Measurements from ENCODE around the gene NDUFC1. TPM values are rescaled to one million over a fixed set of nuclear protein-coding genes. Genes with fewer than 3 reads are reported as not detected.

The NDUFC1 gene
- total and polyA plus RNA-seq, 4 donors = 12.4 to 192 (median 50.8) TPM

GRCh38 chr4:139241086-139241783 lies 61.0 kb downstream of the NDUFC1 start:
- TF ChIP-seq RXRA (IDR thresholded peaks at IDR 0.05) (peak; percentile 29 to 37), NR2F2 (IDR thresholded peaks at IDR 0.05) (no peak), HNF4A (conservative IDR thresholded peaks at IDR 0.05) (peak; percentile 63 to 74), YY1 (IDR thresholded peaks at IDR 0.05) (peak; percentile 74), EGR1 (IDR thresholded peaks at IDR 0.05; ENCODE audit: low read depth in 2 of 2) (no peak), FOXA1 (IDR thresholded peaks at IDR 0.05) (no peak), SP1 (IDR thresholded peaks at IDR 0.05) (peak; percentile 88), JUND (IDR thresholded peaks at IDR 0.05) (peak in 1 of 2 donors; percentile 20), RAD21 (IDR thresholded peaks at IDR 0.05) (peak; percentile 12 to 45)
- no peaks in the 10 kb centered on the region for H3K9me3 ChIP-seq (ENCODE audit: control insufficient read depth in 4 of 4, low read length in 3 of 4)
- no peak overlapping the region for H3K4me3 ChIP-seq (ENCODE audit: low read depth in 1 of 3, low read length in 3 of 3)
- no peak overlapping the region for H3K27ac ChIP-seq (ENCODE audit: low read depth in 1 of 2, low read length in 2 of 2)
- H3K27me3 ChIP-seq (ENCODE audit: control insufficient read depth in 4 of 4, insufficient read depth in 4 of 4, low read length in 3 of 4) = no peaks in the 10 kb centered on the region
- no peak for DNase-seq (ENCODE audit: low spot score)
- H3K4me1 ChIP-seq (ENCODE audit: control insufficient read depth in 4 of 4, insufficient read depth in 4 of 4, low read length in 3 of 4) = peaks cover 0 to 11% (median 3%) of the 10 kb centered on the region in 4 donors
- no peaks in the 10 kb centered on the region for H3K36me3 ChIP-seq (ENCODE audit: control insufficient read depth in 4 of 4, insufficient read depth in 3 of 4, low read depth in 1 of 4, low read length in 3 of 4)
- WGBS = 68% methylated on average over 11 of the region's 11 CpGs
- no peak overlapping the region for H3K9ac ChIP-seq (ENCODE audit: low read depth in 1 of 2, low read length in 2 of 2)

Small RNA genes lying within 50 kb of the gene (small RNA-seq; reads per million reads assigned to genes)
- gene RNU6-1074P = not detected
- gene RNU6-1214P = not detected

Other genes starting within 250 kb of the NDUFC1 start
- 10 to 100 TPM; 31.0 to 35.3 TPM for gene ELF2, start 125.3 kb downstream of the NDUFC1 start, total RNA-seq
- 10 to 100 TPM in 1 of 2 donors, 1 to 10 TPM in 1; 8.1 to 17.2 TPM for gene ELF2, start 125.3 kb downstream of the NDUFC1 start, polyA plus RNA-seq
- gene MGARP, start 22.3 kb downstream of the NDUFC1 start, total RNA-seq = under 1 TPM; 0.09 to 0.17 TPM
- gene MGARP, start 22.3 kb downstream of the NDUFC1 start, polyA plus RNA-seq = under 1 TPM in 1 of 2 donors, not detected in 1; 0.09 TPM
- 10 to 100 TPM; 13.9 to 18.2 TPM for gene NAA15, start 972 bp downstream of the NDUFC1 start, total RNA-seq
- gene NAA15, start 972 bp downstream of the NDUFC1 start, polyA plus RNA-seq = 1 to 10 TPM; 6.7 to 8.4 TPM
- gene RAB33B, start 151.6 kb upstream of the NDUFC1 start, total RNA-seq = 10 to 100 TPM in 1 of 2 donors, 1 to 10 TPM in 1; 7.2 to 38.9 TPM
- gene RAB33B, start 151.6 kb upstream of the NDUFC1 start, polyA plus RNA-seq = 1 to 10 TPM; 7.6 to 9.6 TPM

All from liver (tissue), 10 donors.